ENCODE data around the gene REXO5. TPM values are rescaled to one million over a fixed set of nuclear protein-coding genes. Genes with fewer than 3 reads are reported as not detected.

Gene REXO5
- total RNA-seq, 1 experiment from 2014 or later: 6.7 TPM

- Mint-ChIP-seq H3K4me3 (no peak overlapping the region), H3K36me3 (ENCODE audit: insufficient read depth in 1 of 3, low read depth in 3 of 3) (peaks cover 2 to 8% (median 5%) of the 10 kb centered on the region in 3 experiments; a peak in 4 of 7 replicates), H3K9me3 (no peaks in the 10 kb centered on the region), H3K4me1 (peaks cover 20 to 26% of the 10 kb centered on the region in 2 experiments), H3K27ac (peak overlapping the region in 2 of 3 experiments; percentile 8 to 76; a peak in 5 of 7 replicates), H3K27me3 (ENCODE audit: low read depth) (no peaks in the 10 kb centered on the region)
- H2BK20ac ChIP-seq (ENCODE audit: low read depth, low read length, poor library complexity, severe bottlenecking): no peak overlapping the region
- H3K79me1 ChIP-seq (ENCODE audit: insufficient read depth, low read depth, low read length, poor library complexity, severe bottlenecking): peaks cover 6% of the 10 kb centered on the region
- no peak overlapping the region for H4K5ac ChIP-seq (ENCODE audit: insufficient read length, low read depth, low read length)
- H4K8ac ChIP-seq (replicated peaks; ENCODE audit: insufficient read length, low read depth, low read length): no peak overlapping the region
- no peak overlapping the region for H2BK120ac ChIP-seq (ENCODE audit: low read depth, low read length, poor library complexity, severe bottlenecking)
- H2AK5ac ChIP-seq (ENCODE audit: insufficient read length, low read length): no peak overlapping the region
- H3K4ac ChIP-seq (ENCODE audit: low read depth, low read length): no peak overlapping the region
- H3K9me3 ChIP-seq (ENCODE audit: control insufficient read depth, low read depth, low read length): no peaks in the 10 kb centered on the region
- H3K18ac ChIP-seq (ENCODE audit: insufficient read length, low read depth, low read length): no peak overlapping the region
- H3K9ac ChIP-seq (ENCODE audit: extremely low read depth, insufficient read length, low read length): no peak overlapping the region
- H3K14ac ChIP-seq (ENCODE audit: insufficient read depth, low read length): no peak overlapping the region
- no peaks in the 10 kb centered on the region; the same call in 1 of the 2 replicates for H3K4me1 ChIP-seq (ENCODE audit: insufficient read depth, low read length)
- H3K23me2 ChIP-seq (ENCODE audit: insufficient read length, low read depth, low read length, poor library complexity, severe bottlenecking): no peaks in the 10 kb centered on the region
- H3K27ac ChIP-seq (ENCODE audit: insufficient read length, low read depth, low read length): no peak overlapping the region
- no peaks in the 10 kb centered on the region for H4K20me1 ChIP-seq (ENCODE audit: control insufficient read depth, insufficient read depth, insufficient read length)
- no peak overlapping the region for H3T11ph ChIP-seq (ENCODE audit: low read length)
- DNase-seq: no peak
- H3K27me3 ChIP-seq (ENCODE audit: insufficient read depth, low read length): no peaks in the 10 kb centered on the region
- H3K23ac ChIP-seq (ENCODE audit: insufficient read length, low read depth, low read length): no peak overlapping the region
- H2BK15ac ChIP-seq (ENCODE audit: low read depth, low read length): no peak overlapping the region
- no CpG with 5 or more reads among the region's 6 CpGs for WGBS (ENCODE audit: extremely low coverage, insufficient read length, low lambda C conversion rate)
- H2AFZ ChIP-seq (ENCODE audit: low read length): no peak overlapping the region
- TF ChIP-seq, protein P1, sequence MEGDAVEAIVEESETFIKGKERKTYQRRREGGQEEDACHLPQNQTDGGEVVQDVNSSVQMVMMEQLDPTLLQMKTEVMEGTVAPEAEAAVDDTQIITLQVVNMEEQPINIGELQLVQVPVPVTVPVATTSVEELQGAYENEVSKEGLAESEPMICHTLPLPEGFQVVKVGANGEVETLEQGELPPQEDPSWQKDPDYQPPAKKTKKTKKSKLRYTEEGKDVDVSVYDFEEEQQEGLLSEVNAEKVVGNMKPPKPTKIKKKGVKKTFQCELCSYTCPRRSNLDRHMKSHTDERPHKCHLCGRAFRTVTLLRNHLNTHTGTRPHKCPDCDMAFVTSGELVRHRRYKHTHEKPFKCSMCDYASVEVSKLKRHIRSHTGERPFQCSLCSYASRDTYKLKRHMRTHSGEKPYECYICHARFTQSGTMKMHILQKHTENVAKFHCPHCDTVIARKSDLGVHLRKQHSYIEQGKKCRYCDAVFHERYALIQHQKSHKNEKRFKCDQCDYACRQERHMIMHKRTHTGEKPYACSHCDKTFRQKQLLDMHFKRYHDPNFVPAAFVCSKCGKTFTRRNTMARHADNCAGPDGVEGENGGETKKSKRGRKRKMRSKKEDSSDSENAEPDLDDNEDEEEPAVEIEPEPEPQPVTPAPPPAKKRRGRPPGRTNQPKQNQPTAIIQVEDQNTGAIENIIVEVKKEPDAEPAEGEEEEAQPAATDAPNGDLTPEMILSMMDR (conservative IDR thresholded peaks at IDR 0.05): no peak
- no peak overlapping the region for H2BK5ac ChIP-seq (ENCODE audit: insufficient read length, low read length)
- H3K4me2 ChIP-seq (ENCODE audit: insufficient read depth, insufficient read length, low read length): no peak overlapping the region
- H2BK12ac ChIP-seq (ENCODE audit: insufficient read length, low read depth, low read length): no peak overlapping the region
- H3K56ac ChIP-seq (ENCODE audit: insufficient read length, low read depth, low read length): no peak overlapping the region
- peaks cover 3% of the 10 kb centered on the region; the same call in 1 of the 2 replicates for H3K79me2 ChIP-seq (ENCODE audit: insufficient read depth, low read length)
- H4K91ac ChIP-seq (ENCODE audit: insufficient read length, low read depth, low read length): no peak overlapping the region
These were observed 75.2 kb downstream of the REXO5 start for GRCh38 chr16:20881503-20881878.

Data from H9 (cell line).